NCI-H1105 (cell line): Measurements from ENCODE around the gene RNF167.

Source experiments
- DNase-seq: peaks from one replicate; lab custom pipeline; 2025; lab: John Stamatoyannopoulos, UW

RNF167 gene

DNA sequence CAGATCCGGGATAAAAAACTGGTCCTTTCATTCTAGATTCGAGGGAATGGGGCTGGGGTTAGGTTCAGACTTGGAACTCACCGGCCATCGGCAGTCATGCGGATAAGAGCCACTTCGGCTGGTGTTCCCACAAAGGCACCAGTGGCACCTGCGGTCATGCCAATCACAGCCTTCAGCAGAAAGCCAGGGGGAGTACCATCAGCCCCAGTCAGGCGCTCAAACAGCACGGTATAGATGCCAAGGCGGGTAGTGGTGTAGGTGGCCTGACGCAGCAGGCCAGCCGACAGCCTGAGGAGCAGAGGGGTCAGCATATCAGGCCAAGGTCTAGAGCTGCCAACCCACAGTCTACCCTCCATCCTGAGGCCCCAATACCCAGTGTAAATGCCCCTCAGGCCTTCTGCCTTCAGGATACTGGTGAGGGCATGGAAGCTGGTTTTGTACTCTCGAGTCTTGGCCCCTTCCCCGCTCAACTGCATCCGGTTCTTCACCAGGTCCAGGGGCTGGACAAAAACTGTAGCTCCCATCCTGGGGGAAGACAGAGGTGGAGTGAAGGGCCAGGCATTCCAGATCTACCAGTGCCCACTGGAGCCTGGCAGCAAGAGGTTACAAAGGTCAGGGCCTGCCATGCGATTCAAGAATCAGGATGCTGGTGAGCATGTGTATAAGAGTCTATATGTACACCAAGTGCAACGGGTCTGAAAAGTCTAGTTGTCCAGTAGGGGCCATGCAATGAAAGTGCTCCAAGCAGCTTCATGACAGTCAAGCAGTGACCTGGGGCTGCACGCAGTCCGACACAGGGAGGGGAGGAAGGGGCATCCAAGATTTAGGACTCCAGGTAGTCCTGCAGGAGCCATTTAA is 1.2 kb upstream of the RNF167 start:
- no peak for DNase-seq

DNA sequence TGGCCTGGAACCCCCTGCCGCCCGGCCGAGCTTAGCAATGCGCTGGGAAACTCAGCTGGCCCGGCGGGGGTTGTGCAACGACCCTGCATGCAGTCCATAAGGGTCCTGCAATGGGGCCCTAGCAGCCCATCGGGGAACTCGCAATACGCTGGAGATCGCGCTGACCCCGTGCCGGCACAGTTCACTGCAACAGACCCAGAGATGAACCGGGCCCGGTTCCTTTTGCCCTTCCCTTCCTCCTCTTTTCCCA is 597 bp upstream of the RNF167 start:
- DNase-seq, result no peak

DNA sequence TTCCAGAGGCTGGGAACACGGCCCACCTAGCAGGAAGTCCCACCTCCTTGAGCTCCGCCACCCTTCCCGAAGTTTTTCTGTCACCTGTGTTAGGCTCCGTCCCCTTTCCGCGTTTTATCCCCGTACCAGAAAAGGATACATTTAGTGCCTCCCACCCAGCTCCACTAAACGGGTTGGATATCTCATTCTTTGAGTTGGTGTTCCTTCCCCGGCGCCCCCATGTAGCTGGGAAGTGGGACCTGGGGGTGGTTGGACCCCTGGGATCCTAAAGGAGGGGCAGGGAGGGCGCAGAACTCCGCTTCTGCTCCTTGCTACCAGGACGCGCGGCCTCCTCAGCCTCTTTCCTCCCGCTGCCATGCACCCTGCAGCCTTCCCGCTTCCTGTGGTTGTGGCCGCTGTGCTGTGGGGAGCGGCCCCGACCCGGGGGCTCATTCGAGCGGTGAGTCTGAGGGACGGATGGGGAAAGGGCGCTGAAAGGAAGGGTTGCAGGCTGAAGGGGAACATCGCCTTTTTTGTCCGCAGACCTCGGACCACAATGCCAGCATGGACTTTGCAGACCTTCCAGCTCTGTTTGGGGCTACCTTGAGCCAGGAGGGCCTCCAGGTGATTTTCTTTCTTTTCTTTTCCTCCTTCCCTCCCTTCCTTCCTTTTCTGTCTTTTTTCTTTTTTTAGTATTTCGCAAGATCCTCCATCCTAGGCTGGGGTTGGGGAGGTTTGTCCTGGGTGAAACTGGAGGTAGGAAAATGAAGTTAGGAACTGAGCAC is 669 bp downstream of the RNF167 start:
- DNase-seq, result no peak

DNA sequence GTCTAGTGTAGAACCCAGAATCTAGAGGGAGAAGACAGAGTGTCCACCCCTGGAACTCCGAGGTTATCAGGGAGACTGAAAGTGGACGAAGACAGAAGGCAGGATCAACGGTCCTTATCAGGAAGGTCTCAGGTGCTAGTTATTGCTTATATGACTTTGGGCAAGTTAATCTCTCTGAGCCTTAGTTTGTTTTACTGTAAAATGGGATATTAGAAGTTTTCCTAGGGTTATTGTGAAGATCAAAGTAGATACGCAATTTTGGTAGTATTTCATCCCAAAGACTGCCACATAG is 1.2 kb downstream of the RNF167 start:
- no peak for DNase-seq

DNA sequence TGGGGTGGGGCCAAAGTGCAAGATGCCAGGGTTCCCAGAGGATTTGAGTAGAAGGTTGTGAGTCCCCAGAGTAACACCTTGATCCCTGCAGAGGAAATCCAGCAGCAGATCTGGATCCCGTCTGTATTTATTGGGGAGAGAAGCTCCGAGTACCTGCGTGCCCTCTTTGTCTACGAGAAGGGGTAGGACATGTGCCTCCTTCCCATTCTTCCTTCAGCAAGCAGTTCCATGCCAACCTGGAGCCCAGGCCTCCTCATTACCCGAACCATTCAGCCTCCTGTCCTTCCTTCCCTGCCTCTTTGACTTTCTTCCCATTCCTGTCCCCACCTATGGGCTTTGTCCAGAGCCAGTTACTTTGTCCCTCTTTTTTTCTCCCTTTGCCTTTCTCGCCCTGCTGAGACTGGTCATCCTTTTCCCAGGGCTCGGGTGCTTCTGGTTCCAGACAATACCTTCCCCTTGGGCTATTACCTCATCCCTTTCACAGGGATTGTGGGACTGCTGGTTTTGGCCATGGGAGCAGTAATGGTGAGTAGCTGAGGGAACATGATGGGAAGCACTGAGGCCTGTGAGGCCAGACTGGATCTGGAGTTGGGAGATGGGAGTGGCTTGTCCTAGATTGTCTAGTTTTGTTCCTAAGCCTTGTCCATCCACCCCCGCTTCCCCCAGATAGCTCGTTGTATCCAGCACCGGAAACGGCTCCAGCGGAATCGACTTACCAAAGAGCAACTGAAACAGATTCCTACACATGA is 2.9 kb downstream of the RNF167 start:
- DNase-seq, result no peak

DNA sequence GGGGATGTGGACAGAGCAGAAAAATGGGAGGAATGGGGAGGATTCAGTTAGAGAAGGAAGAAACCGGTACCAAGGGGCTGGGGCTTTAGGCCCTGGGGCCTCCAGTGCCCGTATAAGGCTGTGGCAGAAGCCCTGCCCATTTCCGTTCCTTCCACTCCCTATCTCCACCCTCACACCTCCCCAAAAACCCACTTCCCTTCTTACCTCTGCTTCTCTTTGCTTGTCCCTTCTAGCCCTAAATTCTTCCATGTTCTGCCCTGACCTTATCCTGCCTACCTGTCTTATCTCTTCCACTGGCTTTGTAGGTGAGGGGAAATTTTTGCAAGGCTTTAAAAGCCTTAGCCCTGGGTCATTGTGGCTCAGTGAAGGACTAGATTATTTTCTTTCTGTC is 4.1 kb downstream of the RNF167 start:
- DNase-seq, result no peak

DNA sequence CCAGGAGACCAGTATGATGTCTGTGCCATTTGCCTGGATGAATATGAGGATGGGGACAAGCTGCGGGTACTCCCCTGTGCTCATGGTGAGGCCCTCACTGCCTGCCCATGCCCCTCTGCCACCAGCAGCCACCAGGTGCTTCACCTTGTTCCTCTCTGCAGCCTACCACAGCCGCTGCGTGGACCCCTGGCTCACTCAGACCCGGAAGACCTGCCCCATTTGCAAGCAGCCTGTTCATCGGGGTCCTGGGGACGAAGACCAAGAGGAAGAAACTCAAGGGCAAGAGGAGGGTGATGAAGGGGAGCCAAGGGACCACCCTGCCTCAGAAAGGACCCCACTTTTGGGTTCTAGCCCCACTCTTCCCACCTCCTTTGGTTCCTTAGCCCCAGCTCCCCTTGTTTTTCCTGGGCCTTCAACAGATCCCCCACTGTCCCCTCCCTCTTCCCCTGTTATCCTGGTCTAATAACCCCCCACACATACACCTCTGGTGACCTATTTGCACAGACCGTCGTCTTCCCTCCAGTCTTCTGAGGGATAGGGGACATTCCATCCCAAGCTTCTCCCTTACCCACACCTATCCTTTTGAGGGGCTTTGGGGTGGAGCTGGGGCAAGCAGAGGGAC is 4.6 kb downstream of the RNF167 start:
- no peak for DNase-seq

DNA sequence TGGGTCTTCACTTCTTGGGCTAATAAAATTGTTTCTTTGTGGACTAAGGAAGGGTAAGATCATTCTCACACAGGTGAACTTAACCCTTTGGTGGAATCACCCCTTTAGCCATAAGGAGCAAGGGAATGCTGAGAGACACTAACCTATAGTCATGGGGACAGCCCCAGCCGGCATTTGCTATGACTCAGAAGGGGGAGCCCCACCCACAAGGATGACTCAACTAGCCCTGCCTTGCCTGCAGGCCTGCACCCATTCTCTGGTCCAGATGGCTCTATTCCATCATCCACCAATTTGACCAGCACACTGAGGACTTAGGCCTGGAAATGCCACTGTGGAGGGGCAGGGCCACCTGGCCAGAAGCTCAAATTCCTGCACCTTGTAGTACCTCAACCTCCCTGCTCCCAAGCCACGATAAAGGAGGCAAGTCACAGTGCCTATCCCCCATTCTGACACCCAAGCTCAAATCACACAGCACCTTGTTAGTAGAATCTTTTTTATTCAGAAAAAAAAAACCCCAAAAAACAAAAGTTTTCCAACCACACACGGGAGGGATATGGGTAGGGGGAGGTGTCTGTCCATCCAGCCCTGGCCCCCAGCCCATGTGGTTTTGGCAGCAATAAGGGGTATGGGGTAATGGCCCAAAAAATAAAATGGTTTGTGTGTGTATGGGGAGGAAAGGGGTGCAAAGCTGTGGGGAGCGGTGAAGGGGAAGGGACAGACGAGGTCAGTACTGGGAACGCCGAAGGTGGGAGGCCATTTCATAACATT is 5.3 kb downstream of the RNF167 start:
- DNase-seq, result no peak

DNA sequence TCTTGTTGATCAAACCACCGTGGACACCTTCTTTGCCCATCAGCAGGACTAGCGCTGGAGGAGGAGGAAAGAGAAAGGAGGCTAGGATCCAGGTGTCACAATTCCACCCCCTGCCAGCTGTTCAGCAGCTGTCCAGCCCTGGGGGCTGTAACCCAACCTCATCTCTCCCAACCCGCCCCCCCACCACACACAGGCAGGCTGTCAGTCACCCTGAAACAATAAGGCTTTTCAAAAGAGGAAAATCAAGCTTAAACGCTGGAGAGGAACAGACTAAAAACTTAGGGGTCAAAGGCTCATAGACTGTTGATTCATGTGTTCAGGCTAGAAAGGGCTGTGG is 5.8 kb downstream of the RNF167 start:
- DNase-seq, result no peak

DNA sequence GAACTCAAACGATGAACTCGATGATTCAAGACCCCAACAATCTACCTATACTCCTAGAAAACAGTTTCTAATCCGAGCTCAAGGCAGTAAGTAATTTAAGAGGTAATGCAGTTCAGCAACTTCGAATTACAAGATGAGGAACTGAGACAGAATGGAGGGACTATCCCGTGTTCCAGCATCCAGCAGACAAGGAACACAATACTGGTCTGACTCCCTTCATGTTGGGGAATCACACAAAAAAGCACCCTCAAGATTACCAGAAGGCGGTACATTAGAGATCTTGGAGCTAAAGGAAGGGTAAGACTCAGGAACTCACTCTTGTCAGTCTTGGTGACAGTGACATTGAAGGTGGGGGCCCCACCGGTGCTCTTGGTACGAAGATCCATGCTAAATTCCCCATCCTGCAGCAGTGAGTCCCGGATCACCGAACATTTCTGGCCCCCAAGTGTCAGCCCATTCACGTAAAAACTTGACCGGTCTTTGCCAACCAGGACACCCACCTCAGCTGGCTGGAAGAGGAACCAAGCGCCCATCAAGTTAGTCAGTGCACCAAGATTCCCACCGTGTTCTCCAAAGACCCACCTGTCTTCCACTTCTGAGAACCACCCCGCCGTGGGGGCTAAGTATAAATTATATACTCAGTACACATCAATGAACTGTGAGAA is 6.4 kb downstream of the RNF167 start:
- DNase-seq, result no peak

DNA sequence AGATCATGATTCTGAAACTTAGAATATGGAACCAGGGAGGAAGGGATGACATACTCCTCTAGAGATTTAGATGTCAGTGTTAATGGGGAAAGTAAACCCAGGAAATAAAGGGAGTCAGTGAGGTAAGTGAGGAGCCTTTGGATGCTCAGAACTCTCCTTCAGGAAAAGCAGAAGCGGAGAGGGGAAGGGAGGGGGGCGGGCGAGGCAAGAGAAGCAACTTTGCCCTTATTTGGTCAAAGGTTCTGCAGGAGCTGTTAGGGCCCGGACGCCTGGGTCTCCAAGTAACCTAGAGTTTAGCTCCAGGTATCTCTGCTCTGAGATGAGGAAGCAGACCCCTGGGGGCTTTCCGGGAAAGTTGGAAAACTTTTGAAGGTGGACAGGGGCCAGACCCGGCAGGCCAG is 6.9 kb downstream of the RNF167 start:
- DNase-seq, result no peak

DNA sequence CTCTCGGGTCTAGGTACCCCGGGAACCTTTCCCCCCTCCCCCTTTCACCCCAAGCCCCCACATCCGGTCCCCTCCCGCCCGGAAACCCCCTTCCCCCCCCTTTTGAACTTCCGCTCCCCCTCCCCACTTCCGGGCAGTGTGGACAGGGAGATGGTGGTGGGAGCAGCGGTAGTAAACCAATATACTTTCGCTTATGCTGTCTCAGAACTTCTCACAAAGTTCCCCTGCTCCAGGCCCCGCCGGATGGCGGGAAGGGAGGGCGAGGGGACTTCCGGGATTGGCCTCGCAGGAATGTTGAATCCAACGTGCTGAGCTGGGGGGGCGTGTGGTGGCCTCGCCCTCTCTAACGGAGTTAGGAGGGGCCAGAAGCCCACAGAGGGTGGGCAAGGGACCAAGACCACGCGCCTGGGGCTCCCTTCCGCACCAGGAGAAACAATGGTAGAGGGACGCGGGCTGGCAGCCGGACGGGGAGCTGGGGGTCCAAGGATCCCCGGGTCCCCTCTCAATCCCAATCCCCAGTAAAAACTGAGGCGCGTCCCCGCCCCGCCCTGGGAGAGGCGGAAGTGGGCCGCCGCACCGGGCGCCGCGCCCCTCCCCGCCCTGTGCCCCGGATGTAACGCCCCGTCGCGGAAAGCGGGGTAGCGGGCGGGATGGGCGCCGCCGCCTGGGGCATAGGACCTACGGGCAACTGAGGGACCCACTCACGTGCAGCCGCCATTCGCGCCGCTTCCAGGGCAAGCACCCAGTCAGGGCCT is 7.5 kb downstream of the RNF167 start:
- DNase-seq, result peak; percentile 48

DNA sequence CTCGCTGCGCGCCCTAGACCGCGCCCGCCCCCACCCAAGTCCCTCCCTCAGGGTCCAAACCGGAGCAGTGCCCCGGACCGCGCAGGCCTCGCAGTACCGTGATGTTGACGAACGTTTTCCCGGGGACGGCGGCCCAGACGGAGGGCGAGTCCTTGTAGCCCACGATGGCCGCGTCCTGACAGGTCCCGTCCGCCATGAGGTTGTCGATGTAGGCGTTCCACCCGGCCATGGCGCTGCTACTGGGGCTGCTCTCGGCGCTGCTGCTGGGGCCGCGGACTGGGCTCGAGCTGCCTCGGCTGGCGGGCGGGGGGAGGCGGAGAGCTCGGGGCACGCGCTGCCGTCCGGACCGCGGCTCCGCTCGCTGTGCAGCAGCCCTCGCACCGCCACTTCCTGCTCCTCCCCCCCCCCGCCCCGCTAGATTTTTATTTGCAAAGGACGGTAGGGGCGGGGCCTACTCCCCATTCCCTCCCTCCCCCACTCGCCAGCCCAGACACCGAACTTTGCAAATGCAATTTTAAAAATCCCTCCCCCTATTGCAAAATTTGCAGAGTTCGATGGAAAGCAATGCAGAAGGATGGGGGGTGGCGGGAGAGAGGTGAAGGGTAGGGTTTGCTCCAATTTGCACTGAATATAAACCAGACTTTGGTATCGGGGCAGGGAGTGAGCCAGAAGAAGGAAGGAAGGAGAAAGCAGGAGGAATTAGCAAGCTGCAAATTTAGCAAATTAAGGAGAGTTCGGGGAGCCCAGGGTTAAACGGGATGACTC is 8.3 kb downstream of the RNF167 start, which contains the start of gene PFN1:
TSS of gene PFN1 (minus strand) at position 365 of the 765 bp plus-strand sequence. CDS start at position 229, 136 bp downstream.
- peak; percentile 84 for DNase-seq

DNA sequence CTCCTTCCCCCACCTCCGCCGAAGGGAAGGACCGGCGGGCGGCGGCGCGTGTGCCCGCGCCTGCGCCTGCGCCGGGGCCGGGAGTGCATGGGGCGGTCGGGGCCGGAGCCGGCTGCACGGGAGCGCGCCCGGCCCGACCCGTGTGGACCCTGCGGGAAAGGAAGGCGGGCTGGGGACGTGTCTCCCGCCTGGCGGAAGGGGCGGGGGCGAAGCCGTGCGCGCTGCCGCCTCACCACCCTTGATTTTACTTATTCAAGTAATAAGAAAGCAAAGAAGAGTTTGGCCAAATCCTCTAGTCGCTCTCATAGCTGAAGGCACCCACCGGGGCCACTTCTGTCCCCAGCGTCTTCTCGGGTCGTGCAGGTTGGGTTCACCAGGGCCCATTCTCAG is 8.9 kb downstream of the RNF167 start:
- DNase-seq, result peak; percentile 84

DNA sequence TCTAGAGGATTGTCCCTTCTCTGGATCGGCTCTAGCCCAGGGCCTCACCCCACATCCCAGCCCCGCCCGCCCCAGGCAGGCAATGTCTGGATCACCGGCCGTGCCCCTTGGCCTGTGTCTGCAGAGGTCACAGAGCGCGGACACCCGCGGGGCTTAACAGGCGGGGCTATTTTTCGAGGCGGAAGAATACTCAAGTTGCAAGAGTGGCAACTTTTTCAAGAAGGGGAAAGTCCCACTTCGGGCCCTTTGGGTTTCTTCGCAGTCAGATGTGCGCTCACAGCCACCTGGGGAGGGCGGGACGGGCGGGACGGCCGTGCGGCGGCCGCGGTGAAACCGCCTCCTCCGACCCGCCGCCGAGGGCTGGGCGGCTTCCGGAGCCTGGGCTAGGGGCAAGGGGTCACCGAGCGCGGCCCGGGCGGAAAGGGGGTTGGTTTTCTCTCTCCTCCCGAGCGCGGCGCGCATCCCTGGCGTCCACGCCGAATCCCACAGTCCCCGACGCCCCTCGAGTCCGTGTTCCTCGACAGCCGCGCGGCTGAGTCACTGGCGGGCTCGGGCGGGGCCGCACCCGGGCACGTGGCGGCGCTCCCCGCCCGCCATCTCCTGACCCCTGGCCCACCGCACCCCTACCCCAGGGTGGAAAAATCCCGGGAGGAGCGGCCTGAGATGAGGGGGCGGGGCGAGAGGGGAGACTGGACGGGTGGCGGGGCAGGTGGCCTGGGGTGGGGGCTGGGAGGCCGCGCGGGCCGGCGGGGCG is 9.4 kb downstream of the RNF167 start:
- peak; percentile 71 for DNase-seq

DNA sequence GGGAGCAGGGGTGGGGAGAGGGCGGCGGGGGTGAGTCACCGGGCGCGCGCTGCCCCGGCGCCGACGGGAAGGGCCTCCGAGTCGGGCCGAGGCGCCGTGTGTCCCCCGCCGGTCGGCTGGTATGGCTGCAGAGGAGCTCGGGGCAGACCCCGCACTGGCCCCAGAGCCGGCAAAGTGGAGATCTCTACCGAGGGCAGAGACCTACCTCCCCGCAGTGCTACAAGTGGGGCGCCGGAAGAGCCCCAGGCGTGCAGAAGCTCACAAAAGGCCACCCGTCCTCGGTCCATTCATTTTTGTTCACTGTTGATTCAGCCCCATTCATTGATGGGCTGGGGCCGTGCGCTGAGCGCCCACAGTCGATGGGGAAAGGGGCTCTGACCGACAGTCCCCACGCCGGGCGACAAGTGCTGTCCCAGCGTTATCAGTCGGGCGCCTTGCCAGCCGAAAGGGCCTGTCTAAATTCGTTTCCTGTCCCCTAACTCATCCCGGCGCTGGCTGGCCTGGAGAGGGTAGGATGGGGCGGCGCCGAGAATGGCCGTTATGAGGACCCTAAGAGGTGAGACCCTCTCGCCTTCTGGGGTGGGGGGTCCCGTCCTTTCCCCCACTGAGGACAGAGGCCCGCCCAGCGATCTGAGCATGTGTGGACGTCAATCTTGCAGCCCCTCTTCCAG is 10.1 kb downstream of the RNF167 start:
- DNase-seq, result peak; percentile 30

DNA sequence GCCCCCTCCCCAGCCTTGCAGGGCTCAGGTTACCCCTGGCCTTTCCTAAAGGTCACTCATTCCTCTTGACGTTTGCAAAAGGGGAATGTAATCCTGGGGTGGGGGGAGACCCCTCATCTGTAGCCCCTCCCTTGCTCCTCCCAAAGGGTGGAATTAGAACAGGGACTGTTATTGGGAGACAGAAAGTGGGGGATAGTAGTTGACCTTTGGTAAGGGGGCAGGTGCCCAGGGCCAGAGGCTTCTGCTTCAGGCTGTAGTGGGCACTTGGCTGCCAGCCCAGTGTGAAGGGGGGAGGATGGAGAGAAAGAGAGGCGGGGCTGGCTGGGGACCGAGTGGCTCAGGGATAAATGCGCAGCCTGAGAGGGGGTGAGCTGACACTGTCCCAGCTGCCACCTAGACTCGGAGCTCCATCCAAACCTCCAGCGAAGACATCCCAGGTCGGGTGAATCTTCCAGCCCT is 10.7 kb downstream of the RNF167 start, which contains the start of gene ENO3:
TSS of gene ENO3 (plus strand) at position 374 of the 459 bp plus-strand sequence. CDS start 711 bp downstream, outside the sequence.
- peak; percentile 57 for DNase-seq

DNA sequence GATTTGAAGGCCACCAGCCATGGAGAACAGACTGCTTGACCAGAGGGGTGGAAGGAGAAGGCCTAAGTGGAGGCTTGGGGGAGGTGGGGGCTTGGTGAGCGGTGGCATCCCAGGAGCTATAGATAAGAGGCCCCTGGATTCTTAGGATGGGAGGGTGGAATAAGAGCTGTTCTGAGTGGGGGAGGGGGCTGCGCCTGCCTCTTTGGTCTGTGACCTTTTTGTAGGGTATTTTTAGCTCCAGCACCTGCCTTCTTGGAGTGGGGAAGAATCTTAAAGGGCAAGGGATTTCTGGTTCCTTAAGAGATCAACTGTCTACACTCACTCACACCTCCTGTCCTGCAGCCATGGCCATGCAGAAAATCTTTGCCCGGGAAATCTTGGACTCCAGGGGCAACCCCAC is 11.4 kb downstream of the RNF167 start:
- no peak for DNase-seq
